Epithelial cell of proximal tubule (primary cell): ENCODE data around the gene METTL16. TPM values are rescaled to one million over a fixed set of nuclear protein-coding genes. Genes with fewer than 3 reads are reported as not detected.
A peak's percentile ranks its signal among the peaks of the same experiment; 100 is the strongest.
"Not testable (repeated sequence)": the region's sequence is repeated elsewhere in the genome, so short reads cannot be mapped to it uniquely, and the experiment has no call there.

Source experiments
- DNase-seq: peaks from one replicate; pipeline ENCODE4 v3.0.0-alpha.2; 2011; ENCODE audit warnings: low read depth
- H3K4me3 ChIP-seq: 2 replicates; pipeline ENCODE4 v1.5.1; 2011; ENCODE audit warnings: low read depth, mild to moderate bottlenecking, low read length
- total RNA-seq: library from RNA; depleted of rRNA; stranded (reverse); fragments of >200 nt; gene quantifications from 2 replicates; pipeline ENCODE4 v1.2.3, GENCODE V29; 2015
- TF ChIP-seq, protein P1 (sequence below): conservative IDR thresholded peaks from 2 replicates; pipeline ENCODE4 v1.5.1; 2012; ENCODE audit warnings: low read depth, mild to moderate bottlenecking, low read length

METTL16 gene
- total RNA-seq, 1 donor from 2014 or later, result 18.0 TPM

DNA sequence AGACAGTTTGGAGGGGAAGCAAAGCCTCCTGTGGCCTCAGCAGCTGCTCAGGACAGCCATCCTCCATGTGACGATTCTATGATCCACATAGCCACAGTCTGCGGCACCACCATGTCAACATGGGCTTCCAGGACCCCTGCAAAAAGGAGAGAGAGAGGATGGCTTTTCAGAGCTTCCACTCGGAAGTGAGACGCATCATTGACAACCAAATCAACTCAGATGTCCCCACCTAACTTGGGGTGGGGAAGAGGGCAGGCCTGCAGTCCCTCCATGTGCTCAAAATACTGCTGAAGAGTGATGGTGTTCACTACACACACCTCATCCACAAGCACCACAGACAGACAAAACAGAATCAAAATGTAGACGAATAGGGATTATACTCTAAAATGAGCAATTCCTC is 5.9 kb upstream of the METTL16 start:
- DNase-seq, result no peak
- TF ChIP-seq, protein P1, sequence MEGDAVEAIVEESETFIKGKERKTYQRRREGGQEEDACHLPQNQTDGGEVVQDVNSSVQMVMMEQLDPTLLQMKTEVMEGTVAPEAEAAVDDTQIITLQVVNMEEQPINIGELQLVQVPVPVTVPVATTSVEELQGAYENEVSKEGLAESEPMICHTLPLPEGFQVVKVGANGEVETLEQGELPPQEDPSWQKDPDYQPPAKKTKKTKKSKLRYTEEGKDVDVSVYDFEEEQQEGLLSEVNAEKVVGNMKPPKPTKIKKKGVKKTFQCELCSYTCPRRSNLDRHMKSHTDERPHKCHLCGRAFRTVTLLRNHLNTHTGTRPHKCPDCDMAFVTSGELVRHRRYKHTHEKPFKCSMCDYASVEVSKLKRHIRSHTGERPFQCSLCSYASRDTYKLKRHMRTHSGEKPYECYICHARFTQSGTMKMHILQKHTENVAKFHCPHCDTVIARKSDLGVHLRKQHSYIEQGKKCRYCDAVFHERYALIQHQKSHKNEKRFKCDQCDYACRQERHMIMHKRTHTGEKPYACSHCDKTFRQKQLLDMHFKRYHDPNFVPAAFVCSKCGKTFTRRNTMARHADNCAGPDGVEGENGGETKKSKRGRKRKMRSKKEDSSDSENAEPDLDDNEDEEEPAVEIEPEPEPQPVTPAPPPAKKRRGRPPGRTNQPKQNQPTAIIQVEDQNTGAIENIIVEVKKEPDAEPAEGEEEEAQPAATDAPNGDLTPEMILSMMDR, result no peak
- H3K4me3 ChIP-seq, result no peak overlapping the region

DNA sequence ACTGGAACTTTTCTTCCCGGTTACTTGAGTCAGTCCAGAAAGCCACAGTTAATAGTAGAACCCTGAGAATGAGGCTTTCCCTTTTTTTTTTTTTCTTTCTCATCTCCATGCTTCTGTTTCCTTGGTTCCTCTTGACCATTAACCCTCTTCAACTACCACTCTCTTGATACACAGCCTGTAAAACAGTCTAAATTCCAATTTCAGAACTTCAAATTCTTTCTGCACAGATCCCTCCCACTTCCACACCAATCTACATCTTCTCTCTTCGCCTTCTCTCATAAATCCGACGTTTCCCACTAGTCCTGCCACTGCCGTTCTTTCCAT is 588 bp downstream of the METTL16 start:
- peak overlapping the region; percentile 88 for H3K4me3 ChIP-seq
- DNase-seq, result no peak
- TF ChIP-seq, protein P1, result no peak

DNA sequence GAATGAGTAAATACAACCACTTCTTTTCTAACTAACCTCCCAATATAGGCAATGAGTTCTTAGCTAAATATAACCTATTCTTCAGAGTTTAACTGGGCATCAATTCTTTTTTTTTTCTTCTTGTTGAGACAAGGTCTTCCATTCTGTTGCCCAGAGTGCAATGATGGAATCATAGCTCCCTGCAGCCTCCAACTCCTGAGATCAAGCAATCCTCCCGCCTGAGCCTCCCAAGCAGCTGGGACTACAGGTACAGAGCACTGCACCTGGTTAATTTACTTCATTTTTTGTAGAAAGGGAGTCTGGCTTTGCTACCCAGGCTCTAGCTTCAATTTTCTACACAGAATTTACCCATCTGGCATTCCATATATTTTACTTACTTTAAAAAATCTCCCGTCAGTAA is 1.1 kb downstream of the METTL16 start:
- no peak for DNase-seq
- peak overlapping the region; percentile 88 for H3K4me3 ChIP-seq
- TF ChIP-seq, protein P1, result no peak

DNA sequence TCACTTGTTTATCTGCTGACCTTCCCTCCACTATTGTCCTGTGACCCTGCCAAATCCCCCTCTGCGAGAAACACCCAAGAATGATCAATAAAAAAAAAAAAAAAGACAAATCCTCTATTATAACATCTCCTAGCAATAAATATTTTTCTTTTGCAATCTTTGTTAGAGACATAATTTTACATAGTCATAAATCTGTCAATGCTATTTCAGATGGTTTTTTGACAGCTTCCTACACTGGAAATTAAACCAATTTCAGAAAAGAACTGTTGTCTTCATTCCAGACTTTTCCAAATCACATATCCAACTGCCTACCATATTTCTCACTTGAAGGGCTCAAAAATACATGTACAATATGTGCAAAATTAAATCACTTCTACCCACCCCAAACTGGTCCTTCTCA is 3.7 kb downstream of the METTL16 start:
- no peak for DNase-seq
- TF ChIP-seq, protein P1, result no peak
- H3K4me3 ChIP-seq, result no peak overlapping the region

DNA sequence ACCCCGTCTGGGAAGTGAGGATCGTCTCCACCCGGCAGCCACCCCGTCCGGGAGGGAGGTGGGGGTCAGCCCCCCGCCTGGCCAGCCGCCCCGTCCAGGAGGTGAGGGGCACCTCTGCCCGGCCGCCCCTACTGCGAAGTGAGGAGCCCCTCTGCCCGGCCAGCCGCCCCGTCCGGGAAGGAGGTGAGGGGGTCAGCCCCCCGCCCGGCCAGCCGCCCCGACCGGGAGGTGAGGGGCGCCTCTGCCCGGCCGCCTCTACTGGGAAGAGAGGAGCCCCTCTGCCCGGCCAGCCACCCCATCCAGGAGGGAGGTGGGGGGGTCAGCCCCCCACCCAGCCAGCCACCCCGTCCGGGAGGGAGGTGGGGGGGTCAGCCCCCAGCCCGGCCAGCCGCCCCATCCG is 4.7 kb downstream of the METTL16 start:
- not testable (repeated sequence) for H3K4me3 ChIP-seq, DNase-seq

DNA sequence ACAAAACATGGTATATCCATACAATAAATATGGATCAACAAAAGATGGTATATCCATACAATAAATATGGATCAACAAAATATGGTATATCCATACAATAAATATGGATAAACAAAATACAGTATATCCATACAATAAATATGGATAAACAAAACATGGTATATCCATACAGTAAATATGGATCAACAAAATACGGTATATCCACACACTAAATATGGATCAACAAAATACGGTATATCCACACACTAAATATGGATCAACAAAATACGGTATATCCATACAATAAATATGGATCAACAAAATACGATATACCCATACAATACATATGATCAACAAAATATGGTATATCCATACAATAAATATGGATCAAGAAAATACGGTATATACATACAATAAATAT is 8.1 kb downstream of the METTL16 start:
- DNase-seq, result no peak
- TF ChIP-seq, protein P1, result no peak
- no peak overlapping the region for H3K4me3 ChIP-seq

DNA sequence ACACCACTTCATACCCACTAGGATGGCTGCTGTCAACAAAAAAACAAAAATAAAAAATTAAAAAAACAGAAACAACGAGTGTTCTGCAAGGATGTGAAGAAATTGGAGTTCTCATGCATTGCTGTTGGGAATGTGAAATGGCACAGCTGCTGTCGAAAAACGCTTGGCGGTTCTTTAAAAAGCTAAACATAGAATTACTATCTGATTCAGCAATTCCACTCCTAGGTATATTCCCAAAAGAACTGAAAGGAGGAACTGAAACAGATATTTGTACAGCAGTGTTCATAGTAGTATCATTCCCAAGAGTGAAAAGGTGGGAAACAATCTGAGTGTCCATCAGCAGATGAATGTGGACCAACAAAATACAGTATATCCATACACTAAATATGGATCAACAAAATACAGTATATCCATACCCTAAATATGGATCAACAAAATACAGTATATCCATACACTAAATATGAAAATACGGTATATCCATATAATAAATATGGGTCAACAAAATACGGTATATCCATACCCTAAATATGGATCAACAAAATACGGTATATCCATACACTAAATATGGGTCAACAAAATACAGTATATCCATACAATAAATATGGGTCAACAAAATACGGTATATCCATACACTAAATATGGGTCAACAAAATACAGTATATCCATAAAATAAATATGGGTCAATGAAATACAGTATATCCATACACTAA is 8.7 kb downstream of the METTL16 start:
- no peak overlapping the region for H3K4me3 ChIP-seq
- TF ChIP-seq, protein P1, result no peak
- DNase-seq, result no peak
